Liver (tissue), 9 donors: ENCODE results near the gene CYLD. TPM values are rescaled to one million over a fixed set of nuclear protein-coding genes. Genes with fewer than 3 reads are reported as not detected.

Source experiments
- DNase-seq: peaks from one replicate; pipeline ENCODE4 v3.0.0-alpha.2; 2017; ENCODE audit warnings: low spot score
- H3K27ac ChIP-seq, 2 donors: one replicate each; pipeline ENCODE4 v1.7.0; 2013; ENCODE audit warnings: inconsistent platforms in 2 of 2, low read length in 2 of 2, control low read depth in 1 of 2, low read depth in 1 of 2, mild to moderate bottlenecking in 1 of 2
- H3K27me3 ChIP-seq, 4 donors: one replicate each; pipeline versions ENCODE4 v1.6.1 to v1.7.0; 2013; ENCODE audit warnings: low read length in 3 of 4, inconsistent platforms in 1 of 4, mild to moderate bottlenecking in 1 of 4, moderate library complexity in 1 of 4; ENCODE audit not compliant: control insufficient read depth in 4 of 4, insufficient read depth in 4 of 4
- H3K36me3 ChIP-seq, 4 donors: one replicate each; pipeline versions ENCODE4 v1.6.1 to v1.7.0; 2013; ENCODE audit warnings: low read length in 3 of 4, mild to moderate bottlenecking in 3 of 4, low read depth in 1 of 4, moderate library complexity in 1 of 4; ENCODE audit not compliant: control insufficient read depth in 4 of 4, insufficient read depth in 3 of 4
- H3K4me1 ChIP-seq, 4 donors: one replicate each; pipeline versions ENCODE4 v1.6.1 to v1.7.0; 2013; ENCODE audit warnings: low read length in 3 of 4, mild to moderate bottlenecking in 3 of 4, moderate library complexity in 1 of 4; ENCODE audit not compliant: control insufficient read depth in 4 of 4, insufficient read depth in 4 of 4
- H3K4me3 ChIP-seq, 3 donors: one replicate each; pipeline versions ENCODE4 v1.6.1 to v1.7.0; 2013; ENCODE audit warnings: low read length in 3 of 3, control low read depth in 1 of 3, low read depth in 1 of 3, mild to moderate bottlenecking in 1 of 3
- H3K9ac ChIP-seq, 2 donors: one replicate each; pipeline ENCODE4 v1.7.0; 2013; ENCODE audit warnings: low read length in 2 of 2, mild to moderate bottlenecking in 2 of 2, moderate library complexity in 2 of 2, control low read depth in 1 of 2, low read depth in 1 of 2
- H3K9me3 ChIP-seq, 4 donors: one replicate each; pipeline versions ENCODE4 v1.6.1 to v1.7.0; 2013; ENCODE audit warnings: low read length in 3 of 4; ENCODE audit not compliant: control insufficient read depth in 4 of 4
- ATF3 ChIP-seq: IDR thresholded peaks from 2 replicates; pipeline ENCODE4 v1.6.1; 2016; ENCODE audit warnings: antibody characterized with exemption
- CTCF ChIP-seq: fragments of 150-350 bp; IDR thresholded peaks from 2 replicates; pipeline ENCODE4 v1.5.1; 2017; ENCODE audit warnings: improper control_type of control experiment, low read depth, low read length; ENCODE audit not compliant: missing input control
- EGR1 ChIP-seq, 2 donors: IDR thresholded peaks; 2 replicates each; pipeline ENCODE4 v1.6.1; 2016 to 2018; ENCODE audit warnings: antibody characterized with exemption in 2 of 2, low read depth in 2 of 2
- FOXA1 ChIP-seq: IDR thresholded peaks from 2 replicates; pipeline ENCODE4 v1.6.1; 2016; ENCODE audit warnings: antibody characterized with exemption
- FOXA2 ChIP-seq: IDR thresholded peaks from 2 replicates; pipeline ENCODE4 v1.6.1; 2016; ENCODE audit warnings: antibody characterized with exemption
- GABPA ChIP-seq, 2 donors: IDR thresholded peaks in 1 of 2; conservative IDR thresholded peaks in 1 of 2; 2 replicates each; pipeline ENCODE4 v1.6.1; 2016; ENCODE audit warnings: antibody characterized with exemption in 2 of 2, mild to moderate bottlenecking in 1 of 2, moderate library complexity in 1 of 2
- HNF4A ChIP-seq, 2 donors: conservative IDR thresholded peaks; 2 replicates each; pipeline ENCODE4 v1.6.1; 2016; ENCODE audit warnings: antibody characterized with exemption in 2 of 2, mild to moderate bottlenecking in 2 of 2
- HNF4G ChIP-seq: IDR thresholded peaks from 2 replicates; pipeline ENCODE4 v1.6.1; 2016; ENCODE audit warnings: antibody characterized with exemption
- JUND ChIP-seq, 2 donors: IDR thresholded peaks; 2 replicates each; pipeline ENCODE4 v1.6.1; 2016; ENCODE audit warnings: antibody characterized with exemption in 2 of 2
- MAX ChIP-seq: IDR thresholded peaks from 2 replicates; pipeline ENCODE4 v1.6.1; 2016; ENCODE audit warnings: antibody characterized with exemption
- NR2F2 ChIP-seq: IDR thresholded peaks from 2 replicates; pipeline ENCODE4 v1.6.1; 2016; ENCODE audit warnings: antibody characterized with exemption
- RAD21 ChIP-seq, 2 donors: IDR thresholded peaks; 2 replicates each; pipeline ENCODE4 v1.6.1; 2016; ENCODE audit warnings: antibody characterized with exemption in 2 of 2, mild to moderate bottlenecking in 2 of 2
- REST ChIP-seq: IDR thresholded peaks from 2 replicates; pipeline ENCODE4 v1.6.1; 2016; ENCODE audit warnings: antibody characterized with exemption, mild to moderate bottlenecking
- RXRA ChIP-seq, 2 donors: IDR thresholded peaks; 2 replicates each; pipeline ENCODE4 v1.6.1; 2017 to 2018; ENCODE audit warnings: antibody characterized with exemption in 2 of 2, mild to moderate bottlenecking in 1 of 2
- SP1 ChIP-seq: IDR thresholded peaks from 2 replicates; pipeline ENCODE4 v1.6.1; 2018; ENCODE audit warnings: antibody characterized with exemption, mild to moderate bottlenecking
- TAF1 ChIP-seq: conservative IDR thresholded peaks from 2 replicates; pipeline ENCODE4 v1.6.1; 2016; ENCODE audit warnings: antibody characterized with exemption, mild to moderate bottlenecking
- YY1 ChIP-seq: IDR thresholded peaks from 2 replicates; pipeline ENCODE4 v1.6.1; 2016; ENCODE audit warnings: antibody characterized with exemption, mild to moderate bottlenecking
- ZBTB33 ChIP-seq: IDR thresholded peaks from 2 replicates; pipeline ENCODE4 v1.6.1; 2016; ENCODE audit warnings: antibody characterized with exemption
- WGBS: extraction: QIAGEN DNeasy Blood & Tissue Kit; methylation state at CpG from one replicate; pipeline ENCODE4 v1.1.7; 2013; 5-methylcytosine and 5-hydroxymethylcytosine counted together
- polyA plus RNA-seq, 2 donors: library from polyadenylated mRNA; stranded (reverse) in 1 of 2; unstranded in 1 of 2; fragments of 200-250 nt in 1 of 2; fragments of >200 nt in 1 of 2; fragmentation: Nextera tagmentation in 1 of 2; extraction: Ambion mirVana in 1 of 2; gene quantifications; one replicate each; pipeline versions ENCODE4 v1.2.1 to v1.2.3, GENCODE V29; 2013 to 2015
- total RNA-seq, 2 donors: library from RNA; depleted of rRNA; stranded (reverse); fragments of >200 nt; gene quantifications; one replicate each; pipeline ENCODE4 v1.2.3, GENCODE V29; 2014
- donor health status: healthy.
- donor health status: healthy.
- donor health status: healthy.
- donor health status: healthy.
- donor health status: healthy.

CYLD gene
- 10 to 100 TPM; 16.5 to 42.7 TPM for total RNA-seq
- polyA plus RNA-seq, result 10 to 100 TPM in 1 of 2 donors, 1 to 10 TPM in 1; 8.2 to 11.1 TPM

- Histone ChIP-seq H3K9ac (peak within 1 kb of the TSS; percentile 54 to 79), H3K27ac (peak within 1 kb of the TSS; percentile 91), H3K4me1 (peaks cover 0 to 29% (median 11%) of the 10 kb centered on the region in 4 donors), H3K27me3 (no peaks in the 10 kb centered on the region), H3K9me3 (no peaks in the 10 kb centered on the region), H3K4me3 (peak within 1 kb of the TSS; percentile 68 to 95 (median 91)), H3K36me3 (peaks cover 0 to 4% (median 0%) of the 10 kb centered on the region in 4 donors)
- under 1% methylated on average over 93 of the region's 93 CpGs for WGBS
- TF ChIP-seq FOXA1, result peak; percentile 12
- no peak for TF ChIP-seq RXRA (IDR thresholded peaks at IDR 0.05)
- no peak for TF ChIP-seq NR2F2
- TF ChIP-seq JUND (IDR thresholded peaks at IDR 0.05), result no peak
- TF ChIP-seq GABPA (IDR thresholded peaks at IDR 0.05 in 1 of 2, conservative IDR thresholded peaks at IDR 0.05 in 1 of 2), result peak in 1 of 2 donors; percentile 69
- TF ChIP-seq ZBTB33, result no peak
- peak; percentile 12 to 36 for TF ChIP-seq HNF4A (conservative IDR thresholded peaks at IDR 0.05)
- no peak for TF ChIP-seq ATF3
- TF ChIP-seq TAF1, result no peak
- peak in 1 of 2 donors; percentile 30 for TF ChIP-seq RAD21 (IDR thresholded peaks at IDR 0.05)
- peak; percentile 99 for TF ChIP-seq SP1
- TF ChIP-seq MAX, result no peak
- TF ChIP-seq EGR1 (IDR thresholded peaks at IDR 0.05; ENCODE audit: low read depth in 2 of 2), result peak; percentile 96 to 99
- peak; percentile 94 for TF ChIP-seq YY1
- peak; percentile 97 for DNase-seq
Measured at GRCh38 chr16:50741781-50742575, at the start of gene CYLD. Gene CYLD, plus strand, starts transcription at chr16:50742086. Its CDS starts 7,613 bp downstream, at chr16:50749699.

GRCh38 chr16:50692644-50692998 is 49.3 kb upstream of the CYLD start:
- TF ChIP-seq ATF3, result no peak
- no peak for TF ChIP-seq EGR1 (IDR thresholded peaks at IDR 0.05; ENCODE audit: low read depth in 2 of 2)
- TF ChIP-seq ZBTB33, result no peak
- no peak for TF ChIP-seq CTCF
- TF ChIP-seq YY1, result no peak
- no peak for TF ChIP-seq FOXA1
- no peak for TF ChIP-seq SP1
- TF ChIP-seq MAX, result no peak
- no peak for TF ChIP-seq TAF1
- TF ChIP-seq REST, result no peak
- no peak for TF ChIP-seq HNF4A (conservative IDR thresholded peaks at IDR 0.05)
- TF ChIP-seq JUND (IDR thresholded peaks at IDR 0.05), result no peak
- no peak for TF ChIP-seq HNF4G
- TF ChIP-seq FOXA2, result no peak
- no peak for TF ChIP-seq RXRA (IDR thresholded peaks at IDR 0.05)
- TF ChIP-seq GABPA (IDR thresholded peaks at IDR 0.05 in 1 of 2, conservative IDR thresholded peaks at IDR 0.05 in 1 of 2), result no peak
- no peak for TF ChIP-seq RAD21 (IDR thresholded peaks at IDR 0.05)
- TF ChIP-seq NR2F2, result no peak
- no peak overlapping the region for H3K4me3 ChIP-seq
- no peaks in the 10 kb centered on the region for H3K36me3 ChIP-seq
- H3K9ac ChIP-seq, result no peak overlapping the region
- WGBS, result 93% methylated on average over 4 of the region's 4 CpGs
- H3K4me1 ChIP-seq, result peaks cover 6 to 36% (median 20%) of the 10 kb centered on the region in 4 donors
- no peak overlapping the region for H3K27ac ChIP-seq
- DNase-seq, result no peak
- no peaks in the 10 kb centered on the region for H3K27me3 ChIP-seq
- H3K9me3 ChIP-seq, result no peaks in the 10 kb centered on the region
